ENCODE measurements around the gene CRYBG1. TPM values are rescaled to one million over a fixed set of nuclear protein-coding genes. Genes with fewer than 3 reads are reported as not detected.
"Not testable (repeated sequence)": the region's sequence is repeated elsewhere in the genome, so short reads cannot be mapped to it uniquely, and the experiment has no call there.

CRYBG1 gene
- polyA plus RNA-seq, 1 donor from 2014 or later: 0.73 TPM

DNA sequence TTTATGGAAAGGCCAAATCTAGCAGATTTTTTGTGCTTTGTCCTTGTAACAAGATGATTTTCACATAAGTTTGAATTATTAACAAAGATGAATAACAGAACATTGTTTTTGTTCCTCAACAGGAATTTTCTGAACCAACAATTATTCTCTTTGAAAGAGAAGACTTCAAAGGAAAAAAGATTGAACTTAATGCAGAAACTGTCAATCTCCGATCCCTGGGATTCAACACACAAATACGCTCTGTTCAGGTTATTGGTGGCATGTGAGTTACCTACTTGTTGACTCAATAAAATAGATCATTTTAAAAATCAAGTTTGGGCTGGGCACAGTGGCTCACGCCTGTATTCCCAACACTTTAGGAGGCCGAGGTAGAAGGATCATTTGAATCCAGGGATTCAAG, 197.8 kb downstream of the CRYBG1 start:
- H3F3A ChIP-seq (ENCODE audit: insufficient read depth, low read length, poor library complexity, severe bottlenecking): no peaks in the 10 kb centered on the region
- no peaks in the 10 kb centered on the region for H3K79me2 ChIP-seq (replicated peaks; ENCODE audit: insufficient read depth, low read length)
- H3K4me2 ChIP-seq (ENCODE audit: low read length): no peak overlapping the region
- no peaks in the 10 kb centered on the region for H3K9me3 ChIP-seq (ENCODE audit: low read length)
- no peak overlapping the region for H2AFZ ChIP-seq (ENCODE audit: low read depth, low read length)
- H4K20me1 ChIP-seq (ENCODE audit: insufficient read depth): no peaks in the 10 kb centered on the region
- H3K27me3 ChIP-seq (ENCODE audit: insufficient read depth, low read depth, low read length): no peaks in the 10 kb centered on the region
- no peak overlapping the region for H3K27ac ChIP-seq (ENCODE audit: low read length)
- H3K36me3 ChIP-seq (ENCODE audit: insufficient read depth, low read length): no peaks in the 10 kb centered on the region
- H3K4me3 ChIP-seq (ENCODE audit: low read length): no peak overlapping the region
- no peak overlapping the region for H3K9ac ChIP-seq (ENCODE audit: low read length)
- TF ChIP-seq EP300 (conservative IDR thresholded peaks at IDR 0.05; ENCODE audit: poor library complexity, severe bottlenecking): no peak
- TF ChIP-seq POLR2AphosphoS5 (IDR thresholded peaks at IDR 0.05): no peak
- TF ChIP-seq RAD21 (conservative IDR thresholded peaks at IDR 0.05): no peak
- TF ChIP-seq SMC3 (conservative IDR thresholded peaks at IDR 0.05; ENCODE audit: poor library complexity): no peak
- no peak for TF ChIP-seq MXI1 (conservative IDR thresholded peaks at IDR 0.05; ENCODE audit: poor library complexity, severe bottlenecking)
- no peak for TF ChIP-seq REST (IDR thresholded peaks at IDR 0.05; ENCODE audit: borderline replicate concordance)
- TF ChIP-seq TAF1 (IDR thresholded peaks at IDR 0.05; ENCODE audit: low read depth): no peak
- TF ChIP-seq CTCF (IDR thresholded peaks at IDR 0.05; ENCODE audit: poor library complexity, severe bottlenecking): no peak
- TF ChIP-seq EZH2 (IDR thresholded peaks at IDR 0.05; ENCODE audit: borderline replicate concordance, insufficient read depth, low read length, poor library complexity, severe bottlenecking): no peak
- no peaks in the 10 kb centered on the region for H3K9me2 ChIP-seq (ENCODE audit: insufficient read depth, low read length)

DNA sequence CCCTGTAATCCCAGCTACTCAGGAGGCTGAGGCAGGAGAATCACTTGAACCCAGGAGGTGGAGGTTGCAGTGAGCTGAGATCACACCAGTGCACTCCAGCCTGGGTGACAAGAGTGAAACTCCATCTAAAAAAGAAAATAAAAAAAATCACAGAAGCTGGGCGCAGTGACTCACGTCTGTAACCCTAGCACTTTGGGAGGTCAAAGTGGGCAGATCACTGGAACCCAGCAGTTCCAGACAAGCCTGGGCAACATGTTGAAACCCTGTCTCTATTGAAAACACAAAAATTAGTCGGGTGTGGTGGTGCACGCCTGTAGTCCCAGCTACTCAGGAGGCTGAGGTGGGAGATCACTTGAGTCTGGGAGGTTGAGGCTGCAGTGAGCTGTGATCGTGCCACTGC, 199.1 kb downstream of the CRYBG1 start:
- not testable (repeated sequence) for H4K20me1 ChIP-seq (ENCODE audit: insufficient read depth); H3K4me3 ChIP-seq (ENCODE audit: low read length); H3K27me3 ChIP-seq (ENCODE audit: insufficient read depth, low read depth, low read length); H3K9me2 ChIP-seq (ENCODE audit: insufficient read depth, low read length); H2AFZ ChIP-seq (ENCODE audit: low read depth, low read length); H3K36me3 ChIP-seq (ENCODE audit: insufficient read depth, low read length); H3K9ac ChIP-seq (ENCODE audit: low read length); H3K79me2 ChIP-seq (replicated peaks; ENCODE audit: insufficient read depth, low read length); H3K9me3 ChIP-seq (ENCODE audit: low read length); H3F3A ChIP-seq (ENCODE audit: insufficient read depth, low read length, poor library complexity, severe bottlenecking); H3K27ac ChIP-seq (ENCODE audit: low read length); H3K4me2 ChIP-seq (ENCODE audit: low read length)
